Measurements from ENCODE around the gene KRT4. TPM values are rescaled to one million over a fixed set of nuclear protein-coding genes. Genes with fewer than 3 reads are reported as not detected.

Gene KRT4
- total RNA-seq (under 1 TPM in 1 of 2 donors, not detected in 1; 0.19 TPM), polyA plus RNA-seq (ENCODE audit: insufficient read depth, low read depth, low replicate concordance) (not detected)
- long read RNA-seq, donor 1: 0 reads
- long read RNA-seq, donor 2: 0 reads

DNA sequence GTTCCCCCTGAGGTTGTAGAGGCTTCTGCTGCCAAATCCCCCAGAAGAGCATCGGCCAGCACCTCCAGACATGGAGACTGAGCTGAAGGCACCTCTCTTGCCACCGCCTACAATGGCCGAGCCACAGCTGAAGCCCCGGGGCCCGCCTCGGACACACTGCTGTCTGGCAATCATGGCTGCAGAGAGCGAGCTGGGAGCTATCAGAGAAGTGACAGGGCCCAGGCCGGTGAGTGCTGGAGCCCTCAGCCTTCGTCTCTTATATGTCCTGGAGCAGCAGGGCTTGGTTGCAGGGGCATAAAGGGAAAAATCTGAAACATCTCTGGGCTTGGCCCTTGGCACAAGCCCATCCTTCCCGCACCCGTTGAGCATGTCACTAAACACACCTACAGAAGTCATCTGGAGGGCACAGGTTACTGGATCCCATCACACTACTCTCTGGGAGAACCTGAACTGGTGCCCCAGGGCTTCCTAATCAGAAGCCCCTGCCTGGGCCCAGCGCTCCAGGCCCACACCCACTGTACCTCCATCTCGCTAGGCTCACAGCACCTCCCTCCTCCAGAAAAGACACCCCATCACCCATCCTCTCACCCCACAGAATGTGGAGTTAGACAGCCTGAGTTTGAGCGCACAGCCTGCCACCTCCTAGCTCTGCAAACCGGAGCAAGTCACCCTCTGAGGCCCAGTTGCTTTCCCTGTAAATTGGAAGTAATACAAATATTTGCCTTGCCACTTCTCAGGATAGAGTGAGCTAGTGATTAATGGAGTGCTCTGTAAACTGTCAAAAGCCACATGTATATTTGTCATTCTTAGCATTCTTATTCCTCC, at the start of gene KRT4:
TSS of gene KRT4 (minus strand) at position 232 of the 825 bp plus-strand sequence. CDS start at position 174, 58 bp downstream.
- Histone ChIP-seq H3K36me3 (ENCODE audit: low read depth, missing control alignments) (no peaks in the 10 kb centered on the region), H3K27me3 (no peaks in the 10 kb centered on the region), H3K4me1 (no peaks in the 10 kb centered on the region), H3K4me3 (no peak within 1 kb of the TSS), H3K27ac (no peak within 1 kb of the TSS), H3K9me3 (no peaks in the 10 kb centered on the region)
- 92 to 93% methylated on average over 13 to 15 of the region's 15 CpGs for WGBS, 2 donors
- intact Hi-C loops (cut with DNase I; ENCODE audit: low total_unique reads): no loop called here
- TF ChIP-seq POLR2A (IDR thresholded peaks at IDR 0.05): no peak
- TF ChIP-seq, protein P1, sequence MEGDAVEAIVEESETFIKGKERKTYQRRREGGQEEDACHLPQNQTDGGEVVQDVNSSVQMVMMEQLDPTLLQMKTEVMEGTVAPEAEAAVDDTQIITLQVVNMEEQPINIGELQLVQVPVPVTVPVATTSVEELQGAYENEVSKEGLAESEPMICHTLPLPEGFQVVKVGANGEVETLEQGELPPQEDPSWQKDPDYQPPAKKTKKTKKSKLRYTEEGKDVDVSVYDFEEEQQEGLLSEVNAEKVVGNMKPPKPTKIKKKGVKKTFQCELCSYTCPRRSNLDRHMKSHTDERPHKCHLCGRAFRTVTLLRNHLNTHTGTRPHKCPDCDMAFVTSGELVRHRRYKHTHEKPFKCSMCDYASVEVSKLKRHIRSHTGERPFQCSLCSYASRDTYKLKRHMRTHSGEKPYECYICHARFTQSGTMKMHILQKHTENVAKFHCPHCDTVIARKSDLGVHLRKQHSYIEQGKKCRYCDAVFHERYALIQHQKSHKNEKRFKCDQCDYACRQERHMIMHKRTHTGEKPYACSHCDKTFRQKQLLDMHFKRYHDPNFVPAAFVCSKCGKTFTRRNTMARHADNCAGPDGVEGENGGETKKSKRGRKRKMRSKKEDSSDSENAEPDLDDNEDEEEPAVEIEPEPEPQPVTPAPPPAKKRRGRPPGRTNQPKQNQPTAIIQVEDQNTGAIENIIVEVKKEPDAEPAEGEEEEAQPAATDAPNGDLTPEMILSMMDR (IDR thresholded peaks at IDR 0.05): no peak
- DNase-seq: no peak

DNA sequence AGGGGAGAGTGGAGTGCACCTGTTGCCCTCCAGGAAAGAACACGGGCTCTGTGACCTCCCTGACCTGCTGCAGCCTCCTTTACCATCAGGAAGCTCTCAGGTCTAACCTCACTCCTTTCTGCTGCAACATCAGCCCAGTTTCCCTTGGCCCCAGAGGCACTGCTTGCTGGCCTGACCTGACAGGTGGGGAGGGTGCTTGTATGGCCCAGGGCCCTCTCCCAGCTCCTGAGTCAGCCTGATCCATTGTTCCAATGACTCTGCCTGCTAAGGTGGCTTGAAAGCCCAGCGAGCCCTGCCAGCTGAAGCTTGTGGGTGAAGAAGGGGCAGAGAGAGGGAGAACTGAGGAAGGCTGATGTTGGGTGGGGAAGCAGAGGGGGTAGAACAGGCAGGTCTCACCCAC, 48.1 kb upstream of the KRT4 start:
- H3K4me1 ChIP-seq: no peaks in the 10 kb centered on the region
- no peaks in the 10 kb centered on the region for H3K36me3 ChIP-seq (ENCODE audit: low read depth, missing control alignments)
- intact Hi-C loops (cut with DNase I; ENCODE audit: low total_unique reads): no loop called here
- no peaks in the 10 kb centered on the region for H3K27me3 ChIP-seq
- DNase-seq: no peak
- no peak overlapping the region for H3K4me3 ChIP-seq
- TF ChIP-seq POLR2A (IDR thresholded peaks at IDR 0.05): no peak
- TF ChIP-seq, protein P1 (IDR thresholded peaks at IDR 0.05): no peak
- 88 to 100% methylated on average over 1 to 2 of the region's 2 CpGs for WGBS, 2 donors
- H3K9me3 ChIP-seq: no peaks in the 10 kb centered on the region
- H3K27ac ChIP-seq: no peak overlapping the region

DNA sequence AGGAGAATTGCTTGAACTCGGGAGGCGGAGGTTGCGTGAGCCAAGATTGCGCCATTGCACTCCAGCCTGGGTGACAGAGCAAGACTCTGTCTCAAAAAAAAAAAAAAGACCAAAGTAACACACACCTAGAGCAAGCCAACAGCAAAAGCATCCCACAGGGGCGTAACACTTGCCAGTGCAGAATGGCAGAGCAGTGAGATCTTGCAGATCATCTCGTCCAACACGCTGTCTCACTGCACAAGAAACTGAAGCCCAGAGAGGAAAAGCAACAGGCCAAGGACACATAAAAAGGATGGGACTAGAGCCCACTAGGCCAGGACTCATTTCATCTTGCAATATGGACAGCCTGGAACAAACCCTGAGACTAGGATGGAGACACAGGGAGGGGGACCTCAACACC, 47.6 kb upstream of the KRT4 start:
- no peak overlapping the region for H3K4me3 ChIP-seq
- H3K9me3 ChIP-seq: no peaks in the 10 kb centered on the region
- H3K27ac ChIP-seq: no peak overlapping the region
- H3K27me3 ChIP-seq: no peaks in the 10 kb centered on the region
- 84 to 93% methylated on average over 7 of the region's 7 CpGs for WGBS, 2 donors
- intact Hi-C loops (cut with DNase I; ENCODE audit: low total_unique reads): no loop called here
- no peaks in the 10 kb centered on the region for H3K4me1 ChIP-seq
- no peak for DNase-seq
- no peaks in the 10 kb centered on the region for H3K36me3 ChIP-seq (ENCODE audit: low read depth, missing control alignments)
- TF ChIP-seq POLR2A (IDR thresholded peaks at IDR 0.05): no peak
- TF ChIP-seq, protein P1 (IDR thresholded peaks at IDR 0.05): no peak

DNA sequence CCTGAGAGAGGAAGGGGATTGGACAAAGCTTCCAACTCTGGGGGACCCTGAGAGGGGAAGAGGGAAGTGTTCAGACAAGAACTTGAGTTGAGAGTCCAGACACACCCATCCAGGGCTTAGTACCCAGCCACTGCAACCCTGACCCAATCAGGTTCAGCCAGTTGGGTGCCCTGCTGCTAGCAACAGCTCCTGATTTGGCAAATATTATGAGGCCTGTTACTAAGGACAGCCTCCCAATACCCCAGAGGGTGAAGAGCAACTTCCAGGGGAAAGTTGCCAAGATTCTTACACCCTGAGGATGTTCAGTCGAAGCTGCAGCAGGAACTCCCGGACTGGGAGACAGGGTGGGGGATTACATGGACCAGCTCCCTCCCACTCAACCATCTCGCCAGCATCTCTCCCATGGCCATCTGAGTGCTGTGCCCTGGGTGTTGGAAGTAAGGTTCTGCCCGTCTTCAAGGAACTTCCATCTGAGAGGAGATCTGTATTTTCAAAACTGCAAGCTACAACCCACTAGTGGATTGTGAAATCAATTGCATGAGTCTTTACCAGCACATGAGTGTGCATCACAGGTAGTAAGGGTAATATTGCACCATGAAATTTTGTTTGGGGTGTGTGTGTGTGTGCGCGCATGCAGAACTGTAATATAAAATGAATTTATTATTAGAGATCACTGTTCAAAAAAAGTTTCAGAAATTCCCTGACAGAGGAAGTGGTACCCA, 46.3 kb upstream of the KRT4 start:
- intact Hi-C loops (cut with DNase I; ENCODE audit: low total_unique reads): no loop called here
- H3K27me3 ChIP-seq: no peaks in the 10 kb centered on the region
- H3K36me3 ChIP-seq (ENCODE audit: low read depth, missing control alignments): no peaks in the 10 kb centered on the region
- H3K4me1 ChIP-seq: no peaks in the 10 kb centered on the region
- TF ChIP-seq POLR2A (IDR thresholded peaks at IDR 0.05): no peak
- TF ChIP-seq, protein P1 (IDR thresholded peaks at IDR 0.05): no peak
- WGBS, 2 donors: 71 to 83% methylated on average over 6 of the region's 6 CpGs
- no peak overlapping the region for H3K4me3 ChIP-seq
- no peak overlapping the region for H3K27ac ChIP-seq
- no peaks in the 10 kb centered on the region for H3K9me3 ChIP-seq
- DNase-seq: no peak

Data from testis (tissue), 5 donors.